ENCODE results near the gene CCDC40. TPM values are rescaled to one million over a fixed set of nuclear protein-coding genes. Genes with fewer than 3 reads are reported as not detected.

The CCDC40 gene
- total and polyA plus RNA-seq, 2 of the 13 experiments (the other 11 are each of a cell fraction or from before 2014, with no cell fraction given) = 4.1 to 5.5 TPM

GRCh38 chr17:80109066-80109660 is 72.7 kb downstream of the CCDC40 start (continued):
- TF ChIP-seq MAZ (IDR thresholded peaks at IDR 0.05; ENCODE audit: borderline replicate concordance, low read depth, low read length) = no peak
- TF ChIP-seq MAZ (CRISPR knock-in tag; IDR thresholded peaks at IDR 0.05; ENCODE audit: low read depth) = no peak
- no peak for TF ChIP-seq ZNF558 (CRISPR knock-in tag; IDR thresholded peaks at IDR 0.05; ENCODE audit: borderline replicate concordance)
- no peak for TF ChIP-seq ZSCAN12 (CRISPR knock-in tag; IDR thresholded peaks at IDR 0.05)
- TF ChIP-seq NFKBIZ (CRISPR knock-in tag; IDR thresholded peaks at IDR 0.05) = no peak
- no peak for TF ChIP-seq ZNF224 (CRISPR knock-in tag; IDR thresholded peaks at IDR 0.05)
- no peak for TF ChIP-seq HNF4G (IDR thresholded peaks at IDR 0.05; ENCODE audit: borderline replicate concordance, low read depth, low read length)
- TF ChIP-seq HNF4G (CRISPR knock-in tag; IDR thresholded peaks at IDR 0.05; ENCODE audit: borderline replicate concordance, low read depth) = no peak
- TF ChIP-seq NFATC3 (CRISPR knock-in tag; IDR thresholded peaks at IDR 0.05) = no peak
- TF ChIP-seq, protein P1, sequence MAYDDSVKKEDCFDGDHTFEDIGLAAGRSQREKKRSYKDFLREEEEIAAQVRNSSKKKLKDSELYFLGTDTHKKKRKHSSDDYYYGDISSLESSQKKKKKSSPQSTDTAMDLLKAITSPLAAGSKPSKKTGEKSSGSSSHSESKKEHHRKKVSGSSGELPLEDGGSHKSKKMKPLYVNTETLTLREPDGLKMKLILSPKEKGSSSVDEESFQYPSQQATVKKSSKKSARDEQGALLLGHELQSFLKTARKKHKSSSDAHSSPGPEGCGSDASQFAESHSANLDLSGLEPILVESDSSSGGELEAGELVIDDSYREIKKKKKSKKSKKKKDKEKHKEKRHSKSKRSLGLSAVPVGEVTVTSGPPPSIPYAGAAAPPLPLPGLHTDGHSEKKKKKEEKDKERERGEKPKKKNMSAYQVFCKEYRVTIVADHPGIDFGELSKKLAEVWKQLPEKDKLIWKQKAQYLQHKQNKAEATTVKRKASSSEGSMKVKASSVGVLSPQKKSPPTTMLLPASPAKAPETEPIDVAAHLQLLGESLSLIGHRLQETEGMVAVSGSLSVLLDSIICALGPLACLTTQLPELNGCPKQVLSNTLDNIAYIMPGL (CRISPR knock-in tag; IDR thresholded peaks at IDR 0.05; ENCODE audit: borderline replicate concordance in 1 of 2, low read depth in 1 of 2) = no peak
- TF ChIP-seq TCF7L2 (IDR thresholded peaks at IDR 0.05; ENCODE audit: low read depth, low read length) = no peak
- TF ChIP-seq, protein P2, sequence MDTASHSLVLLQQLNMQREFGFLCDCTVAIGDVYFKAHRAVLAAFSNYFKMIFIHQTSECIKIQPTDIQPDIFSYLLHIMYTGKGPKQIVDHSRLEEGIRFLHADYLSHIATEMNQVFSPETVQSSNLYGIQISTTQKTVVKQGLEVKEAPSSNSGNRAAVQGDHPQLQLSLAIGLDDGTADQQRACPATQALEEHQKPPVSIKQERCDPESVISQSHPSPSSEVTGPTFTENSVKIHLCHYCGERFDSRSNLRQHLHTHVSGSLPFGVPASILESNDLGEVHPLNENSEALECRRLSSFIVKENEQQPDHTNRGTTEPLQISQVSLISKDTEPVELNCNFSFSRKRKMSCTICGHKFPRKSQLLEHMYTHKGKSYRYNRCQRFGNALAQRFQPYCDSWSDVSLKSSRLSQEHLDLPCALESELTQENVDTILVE (CRISPR knock-in tag; IDR thresholded peaks at IDR 0.05) = no peak
